GM18951 (cell line): ENCODE results near the gene LTB.

Experiments
- POLR2A ChIP-seq: IDR thresholded peaks from 4 replicates; pipeline ENCODE4 v1.6.1; 2011; ENCODE audit warnings: mild to moderate bottlenecking; ENCODE audit not compliant: insufficient read length, insufficient read depth; ENCODE audit errors: extremely low read depth
- in situ Hi-C: fragments of 300-500 bp; cut with MboI; formaldehyde crosslinking; loops from one replicate; pipeline ENCODE4 v1.12.0; 2022; ENCODE audit warnings: low sequenced_read_pairs, mixed read lengths, inconsistent platforms; ENCODE audit not compliant: unreplicated experiment

Gene LTB

GRCh38 chr6:31531771-31532643 is 50.2 kb downstream of the LTB start:
- no peak for TF ChIP-seq POLR2A
- in situ Hi-C loops: no loop called here

- no peak for TF ChIP-seq POLR2A
- in situ Hi-C loops: no loop called here
Observed at GRCh38 chr6:31531162-31531561, 51.1 kb downstream of the LTB start.

GRCh38 chr6:31530659-31531058 is 51.6 kb downstream of the LTB start:
- no peak for TF ChIP-seq POLR2A
- in situ Hi-C loops: no loop called here
